Neural progenitor cell (in vitro differentiated cells): ENCODE data around the gene TJP1. TPM values are rescaled to one million over a fixed set of nuclear protein-coding genes. Genes with fewer than 3 reads are reported as not detected.

Source experiments
- DNase-seq: peaks from one replicate; pipeline ENCODE4 v3.0.0-alpha.2; 2016; ENCODE audit warnings: low spot score
- H2AFZ ChIP-seq: fragments of 200-600 bp; sonication (generic); replicated peaks from 2 replicates; pipeline ENCODE4 v1.6.1; 2016; ENCODE audit warnings: antibody characterized with exemption
- H3F3A ChIP-seq: fragments of 200-600 bp; sonication (generic); 2 replicates; pipeline ENCODE4 v1.6.1; 2016; ENCODE audit warnings: antibody characterized with exemption, low read depth
- H3K27ac ChIP-seq: fragments of 200-600 bp; sonication (generic); 2 replicates; pipeline ENCODE4 v1.5.1; 2016; ENCODE audit warnings: mild to moderate bottlenecking
- H3K27me3 ChIP-seq: fragments of 200-600 bp; sonication (generic); 2 replicates; pipeline ENCODE4 v1.6.1; 2016; ENCODE audit warnings: mild to moderate bottlenecking, moderate library complexity
- H3K36me3 ChIP-seq: fragments of 200-600 bp; sonication (generic); 2 replicates; pipeline ENCODE4 v1.5.1; 2016
- H3K4me1 ChIP-seq: fragments of 200-600 bp; sonication (generic); 2 replicates; pipeline ENCODE4 v1.6.1; 2016; ENCODE audit warnings: mixed run types
- H3K4me2 ChIP-seq: fragments of 200-600 bp; sonication (generic); 2 replicates; pipeline ENCODE4 v1.6.1; 2016
- H3K4me3 ChIP-seq: fragments of 200-600 bp; sonication (generic); 2 replicates; pipeline ENCODE4 v1.5.1; 2016
- H3K79me2 ChIP-seq: fragments of 200-600 bp; sonication (generic); 2 replicates; pipeline ENCODE4 v1.6.1; 2016; ENCODE audit warnings: low read depth
- H3K9ac ChIP-seq: fragments of 200-600 bp; sonication (generic); 2 replicates; pipeline ENCODE4 v1.6.1; 2016
- H3K9me3 ChIP-seq: fragments of 200-600 bp; sonication (generic); 2 replicates; pipeline ENCODE4 v1.5.1; 2016; ENCODE audit warnings: low read depth
- H4K20me1 ChIP-seq: fragments of 200-600 bp; sonication (generic); 2 replicates; pipeline ENCODE4 v1.6.1; 2016; ENCODE audit warnings: low read depth
- H3K27ac Mint-ChIP-seq: 3 replicates; pipeline ENCODE4 v1.8.0; 2021; ENCODE audit warnings: mixed read lengths
- H3K27me3 Mint-ChIP-seq: 2 replicates; pipeline ENCODE4 v1.8.0; 2022; ENCODE audit warnings: low read depth, mild to moderate bottlenecking, inconsistent platforms, moderate library complexity, mixed read lengths; ENCODE audit not compliant: insufficient read depth
- H3K36me3 Mint-ChIP-seq: 3 replicates; pipeline ENCODE4 v1.8.0; 2021; ENCODE audit warnings: mixed read lengths
- H3K4me1 Mint-ChIP-seq: 3 replicates; pipeline ENCODE4 v1.8.0; 2021; ENCODE audit warnings: mixed read lengths
- H3K4me3 Mint-ChIP-seq: 3 replicates; pipeline ENCODE4 v1.8.0; 2021; ENCODE audit warnings: mild to moderate bottlenecking, moderate library complexity, mixed read lengths
- H3K9me3 Mint-ChIP-seq: 3 replicates; pipeline ENCODE4 v1.8.0; 2020; ENCODE audit warnings: mixed read lengths
- EZH2 ChIP-seq: fragments of 200-600 bp; sonication (generic); IDR thresholded peaks from 2 replicates; pipeline ENCODE4 v1.6.1; 2017; ENCODE audit warnings: antibody characterized with exemption, mild to moderate bottlenecking, moderate library complexity
- EZH2phosphoT487 ChIP-seq: fragments of 200-600 bp; sonication (generic); IDR thresholded peaks from 2 replicates; pipeline ENCODE4 v1.6.1; 2017; ENCODE audit warnings: antibody characterized with exemption
- total RNA-seq: library from RNA; depleted of rRNA; stranded (reverse); fragments of >200 nt; gene quantifications from 2 replicates; pipeline ENCODE4 v1.2.3, GENCODE V29; 2015; ENCODE audit warnings: low replicate concordance
- TF ChIP-seq, protein P1 (sequence below): fragments of 200-600 bp; sonication (generic); IDR thresholded peaks from 2 replicates; pipeline ENCODE4 v1.5.1; 2017; ENCODE audit warnings: antibody characterized with exemption, mild to moderate bottlenecking

The TJP1 gene
- total RNA-seq, 1 donor from 2014 or later = 126 TPM

DNA sequence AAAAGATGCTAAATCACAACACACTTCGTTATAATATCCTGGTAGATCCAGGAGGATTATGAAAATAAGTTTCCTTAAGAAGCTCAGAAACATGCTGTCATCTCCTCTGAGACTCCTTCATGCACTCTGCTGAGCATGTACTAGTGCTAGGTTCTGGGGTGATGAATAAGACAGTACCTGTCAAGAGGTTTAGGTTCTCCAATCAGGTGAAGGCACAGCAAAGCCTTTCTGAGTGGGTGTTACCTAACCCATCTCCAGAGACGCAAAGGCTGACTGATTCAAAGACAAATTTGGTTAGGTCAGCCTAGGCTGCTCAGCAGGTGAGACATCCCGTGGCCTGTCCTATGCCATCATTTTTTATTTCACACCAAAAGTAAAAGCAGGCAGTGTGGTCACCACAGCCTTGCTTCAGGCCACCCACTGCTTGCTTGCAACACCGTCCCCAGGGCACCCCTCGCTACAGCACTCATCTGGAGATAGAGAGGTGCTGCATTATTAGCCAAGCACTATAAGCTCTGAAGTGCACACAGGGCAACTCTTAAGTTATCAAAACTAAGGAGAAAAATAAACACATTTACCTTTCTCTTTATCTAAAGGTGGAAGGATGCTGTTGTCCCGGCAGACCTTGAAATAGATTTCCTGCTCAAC is 117.2 kb downstream of the TJP1 start:
- Mint-ChIP-seq H3K36me3 (peaks cover 26% of the 10 kb centered on the region), H3K27ac (no peak overlapping the region), H3K27me3 (no peaks in the 10 kb centered on the region), H3K4me3 (no peak overlapping the region), H3K4me1 (no peaks in the 10 kb centered on the region), H3K9me3 (no peaks in the 10 kb centered on the region)
- Histone ChIP-seq H3K4me1 (no peaks in the 10 kb centered on the region), H3K27me3 (no peaks in the 10 kb centered on the region), H3K36me3 (peaks cover 9% of the 10 kb centered on the region), H3K4me3 (no peak overlapping the region), H2AFZ (no peak overlapping the region), H3F3A (no peaks in the 10 kb centered on the region), H3K27ac (no peak overlapping the region), H3K9ac (no peak overlapping the region), H3K4me2 (no peak overlapping the region), H3K9me3 (no peaks in the 10 kb centered on the region), H3K79me2 (no peaks in the 10 kb centered on the region), H4K20me1 (no peaks in the 10 kb centered on the region)
- TF ChIP-seq EZH2 = no peak
- TF ChIP-seq, protein P1, sequence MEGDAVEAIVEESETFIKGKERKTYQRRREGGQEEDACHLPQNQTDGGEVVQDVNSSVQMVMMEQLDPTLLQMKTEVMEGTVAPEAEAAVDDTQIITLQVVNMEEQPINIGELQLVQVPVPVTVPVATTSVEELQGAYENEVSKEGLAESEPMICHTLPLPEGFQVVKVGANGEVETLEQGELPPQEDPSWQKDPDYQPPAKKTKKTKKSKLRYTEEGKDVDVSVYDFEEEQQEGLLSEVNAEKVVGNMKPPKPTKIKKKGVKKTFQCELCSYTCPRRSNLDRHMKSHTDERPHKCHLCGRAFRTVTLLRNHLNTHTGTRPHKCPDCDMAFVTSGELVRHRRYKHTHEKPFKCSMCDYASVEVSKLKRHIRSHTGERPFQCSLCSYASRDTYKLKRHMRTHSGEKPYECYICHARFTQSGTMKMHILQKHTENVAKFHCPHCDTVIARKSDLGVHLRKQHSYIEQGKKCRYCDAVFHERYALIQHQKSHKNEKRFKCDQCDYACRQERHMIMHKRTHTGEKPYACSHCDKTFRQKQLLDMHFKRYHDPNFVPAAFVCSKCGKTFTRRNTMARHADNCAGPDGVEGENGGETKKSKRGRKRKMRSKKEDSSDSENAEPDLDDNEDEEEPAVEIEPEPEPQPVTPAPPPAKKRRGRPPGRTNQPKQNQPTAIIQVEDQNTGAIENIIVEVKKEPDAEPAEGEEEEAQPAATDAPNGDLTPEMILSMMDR = no peak
- TF ChIP-seq EZH2phosphoT487 = no peak
- DNase-seq = no peak

DNA sequence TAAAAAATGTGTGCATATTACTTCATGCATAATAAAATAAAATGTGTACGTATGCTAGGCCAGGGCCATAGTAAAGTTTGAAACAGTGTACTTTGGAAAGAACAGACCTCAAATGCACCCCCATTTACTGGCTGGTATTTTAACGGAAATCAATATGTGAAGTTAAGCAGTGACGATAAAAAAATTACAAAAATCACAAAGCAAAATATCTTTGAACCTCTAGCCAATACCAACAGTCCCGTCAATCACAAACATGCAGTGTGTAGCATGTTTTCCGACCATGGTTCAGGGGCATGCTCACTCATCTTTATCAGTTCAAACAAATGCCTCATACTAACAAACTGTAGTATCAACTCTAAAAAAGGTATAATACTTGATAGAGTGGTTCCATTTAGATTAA is 121.1 kb downstream of the TJP1 start:
- Histone ChIP-seq H3K9ac (no peak overlapping the region), H3K27ac (no peak overlapping the region), H3F3A (no peaks in the 10 kb centered on the region), H3K27me3 (no peaks in the 10 kb centered on the region), H3K79me2 (no peaks in the 10 kb centered on the region), H4K20me1 (no peaks in the 10 kb centered on the region), H3K4me3 (no peak overlapping the region), H3K36me3 (peaks cover 4% of the 10 kb centered on the region), H3K4me2 (no peak overlapping the region), H2AFZ (no peak overlapping the region), H3K4me1 (no peaks in the 10 kb centered on the region), H3K9me3 (no peaks in the 10 kb centered on the region)
- TF ChIP-seq EZH2phosphoT487 (no peak), EZH2 (no peak)
- TF ChIP-seq, protein P1 = no peak
- H3K9me3 Mint-ChIP-seq = no peaks in the 10 kb centered on the region
- no peak for DNase-seq
- H3K36me3 Mint-ChIP-seq = peaks cover 26% of the 10 kb centered on the region
- no peaks in the 10 kb centered on the region for H3K4me1 Mint-ChIP-seq
- peaks cover 2% of the 10 kb centered on the region for H3K27me3 Mint-ChIP-seq
- no peak overlapping the region for H3K4me3 Mint-ChIP-seq
- no peak overlapping the region for H3K27ac Mint-ChIP-seq

DNA sequence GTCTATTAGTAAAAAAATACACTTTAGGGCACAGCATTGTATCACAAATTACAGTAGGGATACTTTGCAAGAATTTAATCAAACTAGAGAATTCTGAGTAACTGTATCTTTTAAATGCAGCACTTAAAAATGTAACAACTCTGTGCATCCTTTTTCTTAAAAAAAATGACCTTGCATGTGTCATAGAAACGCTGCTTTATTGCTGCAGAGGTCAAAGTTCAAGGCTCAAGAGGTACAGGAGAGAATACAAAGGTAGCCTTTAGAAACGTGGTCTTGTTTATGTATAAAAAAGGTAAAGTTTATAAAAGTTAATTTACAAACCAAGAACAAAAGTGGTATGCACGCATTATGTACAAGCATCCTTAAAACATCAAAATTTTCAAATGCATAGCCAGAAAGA is 122.0 kb downstream of the TJP1 start:
- no peak overlapping the region for H2AFZ ChIP-seq
- no peak overlapping the region for H3K4me3 ChIP-seq
- no peak for TF ChIP-seq EZH2phosphoT487
- H3K4me2 ChIP-seq = no peak overlapping the region
- H3K9ac ChIP-seq = no peak overlapping the region
- H3K4me3 Mint-ChIP-seq = no peak overlapping the region
- peaks cover 25% of the 10 kb centered on the region for H3K36me3 Mint-ChIP-seq
- H3F3A ChIP-seq = no peaks in the 10 kb centered on the region
- no peaks in the 10 kb centered on the region for H3K79me2 ChIP-seq
- H4K20me1 ChIP-seq = no peaks in the 10 kb centered on the region
- no peaks in the 10 kb centered on the region for H3K27me3 ChIP-seq
- no peaks in the 10 kb centered on the region for H3K9me3 ChIP-seq
- no peaks in the 10 kb centered on the region for H3K4me1 Mint-ChIP-seq
- peaks cover 4% of the 10 kb centered on the region for H3K36me3 ChIP-seq
- H3K27ac ChIP-seq = no peak overlapping the region
- H3K27ac Mint-ChIP-seq = no peak overlapping the region
- no peak for DNase-seq
- no peaks in the 10 kb centered on the region for H3K9me3 Mint-ChIP-seq
- no peaks in the 10 kb centered on the region for H3K4me1 ChIP-seq
- H3K27me3 Mint-ChIP-seq = peaks cover 5% of the 10 kb centered on the region

DNA sequence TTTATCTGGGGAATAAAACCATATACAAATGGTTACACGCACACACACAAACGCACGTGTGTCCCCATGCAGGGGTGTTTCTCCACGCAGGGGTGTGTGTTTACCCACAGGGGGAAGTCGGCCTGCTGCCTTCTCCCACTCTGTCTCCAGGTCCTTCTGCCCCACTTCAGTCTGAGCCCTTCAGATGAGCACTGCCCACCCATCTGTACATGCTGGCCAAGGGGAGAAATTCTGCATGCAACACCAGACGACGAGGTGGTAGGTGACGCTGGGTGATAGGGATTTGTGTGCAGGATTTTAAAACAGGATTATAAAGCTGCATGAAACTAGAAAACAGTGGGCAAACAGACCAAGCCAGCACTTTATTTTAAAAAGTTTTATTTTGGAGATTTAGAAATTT is 122.5 kb downstream of the TJP1 start:
- H3K4me1 ChIP-seq = no peaks in the 10 kb centered on the region
- no peaks in the 10 kb centered on the region for H4K20me1 ChIP-seq
- peaks cover 5% of the 10 kb centered on the region for H3K27me3 Mint-ChIP-seq
- no peaks in the 10 kb centered on the region for H3K79me2 ChIP-seq
- no peaks in the 10 kb centered on the region for H3K4me1 Mint-ChIP-seq
- H3K27ac ChIP-seq = no peak overlapping the region
- H3K4me3 ChIP-seq = no peak overlapping the region
- no peak overlapping the region for H3K9ac ChIP-seq
- no peak overlapping the region for H3K4me2 ChIP-seq
- H3K9me3 Mint-ChIP-seq = peaks cover under 1% of the 10 kb centered on the region
- no peak overlapping the region for H3K27ac Mint-ChIP-seq
- H3K36me3 ChIP-seq = peaks cover 4% of the 10 kb centered on the region
- peaks cover 23% of the 10 kb centered on the region for H3K36me3 Mint-ChIP-seq
- no peak overlapping the region for H2AFZ ChIP-seq
- no peak overlapping the region for H3K4me3 Mint-ChIP-seq
- H3F3A ChIP-seq = no peaks in the 10 kb centered on the region
- no peaks in the 10 kb centered on the region for H3K9me3 ChIP-seq
- DNase-seq = no peak
- H3K27me3 ChIP-seq = no peaks in the 10 kb centered on the region
- TF ChIP-seq EZH2phosphoT487 (no peak), EZH2 (no peak)
- TF ChIP-seq, protein P1 = no peak
